Measurements from ENCODE around the gene MET.

GRCh38 chr7:116829041-116829440 lies 157.0 kb downstream of the MET start:
- no peak for TF ChIP-seq EP300 (IDR thresholded peaks at IDR 0.05)
- TF ChIP-seq POLR2A (IDR thresholded peaks at IDR 0.05): no peak
